HepG2 (cell line): Measurements from ENCODE around the gene FIBP. TPM values are rescaled to one million over a fixed set of nuclear protein-coding genes. Genes with fewer than 3 reads are reported as not detected.
A peak's percentile ranks its signal among the peaks of the same experiment; 100 is the strongest.

Experiments
- BRD4 ChIP-seq: sonication (generic); formaldehyde crosslinking; IDR thresholded peaks from 2 replicates; pipeline ENCODE4 v1.4.0; 2020; ENCODE audit warnings: missing genetic modification reagents
- CBX2 ChIP-seq, 2 experiments: fragments of 200-600 bp in 1 of 2; sonication (generic); formaldehyde crosslinking in 1 of 2; IDR thresholded peaks; 2 replicates each; pipeline versions ENCODE4 v1.7.0 to v1.8.1; 2018 to 2022; ENCODE audit warnings: low read depth in 2 of 2, low read length in 1 of 2, mild to moderate bottlenecking in 1 of 2, missing genetic modification reagents in 1 of 2
- KAT2B ChIP-seq: fragments of 150-350 bp; IDR thresholded peaks from 2 replicates; pipeline ENCODE4 v1.6.1; 2014; ENCODE audit warnings: low read depth, low read length, borderline replicate concordance
- MXD4 ChIP-seq: IDR thresholded peaks from 2 replicates; pipeline ENCODE4 v1.6.1; 2016; ENCODE audit warnings: mild to moderate bottlenecking, missing biosample characterization, missing genetic modification reagents
- RCOR2 ChIP-seq: IDR thresholded peaks from 2 replicates; pipeline ENCODE4 v1.6.1; 2016; ENCODE audit warnings: missing biosample characterization, missing genetic modification reagents
- SETDB1 ChIP-seq: sonication (generic); formaldehyde crosslinking; IDR thresholded peaks from 2 replicates; pipeline ENCODE4 v1.5.1; 2020; ENCODE audit warnings: missing genetic modification reagents, mild to moderate bottlenecking, borderline replicate concordance
- STAG1 ChIP-seq: sonication (generic); formaldehyde crosslinking; IDR thresholded peaks from 2 replicates; pipeline ENCODE4 v1.4.0; 2020; ENCODE audit warnings: missing genetic modification reagents
- TMF1 ChIP-seq: sonication (generic); formaldehyde crosslinking; IDR thresholded peaks from 2 replicates; pipeline ENCODE4 v1.8.1; 2022; ENCODE audit warnings: low read depth, missing genetic modification reagents
- ZEB1 ChIP-seq: IDR thresholded peaks from 2 replicates; pipeline ENCODE4 v1.6.1; 2012; ENCODE audit warnings: mild to moderate bottlenecking, low read depth, inconsistent platforms; ENCODE audit not compliant: insufficient replicate concordance
- ZFP37 ChIP-seq: sonication (generic); formaldehyde crosslinking; IDR thresholded peaks from 2 replicates; pipeline ENCODE4 v1.4.0; 2020; ENCODE audit warnings: missing genetic modification reagents, borderline replicate concordance
- ZNF124 ChIP-seq: sonication (generic); formaldehyde crosslinking; IDR thresholded peaks from 2 replicates; pipeline ENCODE4 v1.4.0; 2020; ENCODE audit warnings: missing genetic modification reagents
- ZNF143 ChIP-seq: sonication (generic); formaldehyde crosslinking; IDR thresholded peaks from 2 replicates; pipeline ENCODE4 v1.4.0; 2020; ENCODE audit warnings: missing genetic modification reagents
- ZNF253 ChIP-seq: sonication (generic); formaldehyde crosslinking; IDR thresholded peaks from 2 replicates; pipeline ENCODE4 v1.8.0; 2022; ENCODE audit warnings: mild to moderate bottlenecking, missing genetic modification reagents, borderline replicate concordance
- ZNF33B ChIP-seq: sonication (generic); formaldehyde crosslinking; IDR thresholded peaks from 2 replicates; pipeline ENCODE4 v1.5.1; 2020; ENCODE audit warnings: mild to moderate bottlenecking, missing genetic modification reagents
- ZNF44 ChIP-seq: sonication (generic); formaldehyde crosslinking; IDR thresholded peaks from 2 replicates; pipeline ENCODE4 v1.5.1; 2020; ENCODE audit warnings: mild to moderate bottlenecking, missing genetic modification reagents
- ZNF446 ChIP-seq: sonication (generic); formaldehyde crosslinking; IDR thresholded peaks from 2 replicates; pipeline ENCODE4 v1.5.0; 2020; ENCODE audit warnings: mild to moderate bottlenecking, missing genetic modification reagents
- ZNF577 ChIP-seq: sonication (generic); formaldehyde crosslinking; IDR thresholded peaks from 2 replicates; pipeline ENCODE4 v1.4.0; 2020; ENCODE audit warnings: mild to moderate bottlenecking, low read depth, missing genetic modification reagents, borderline replicate concordance
- ZNF747 ChIP-seq: sonication (generic); formaldehyde crosslinking; IDR thresholded peaks from 2 replicates; pipeline ENCODE4 v1.8.1; 2023; ENCODE audit warnings: missing genetic modification reagents, mild to moderate bottlenecking, borderline replicate concordance
- ZNF775 ChIP-seq: sonication (generic); formaldehyde crosslinking; IDR thresholded peaks from 2 replicates; pipeline ENCODE4 v1.4.0; 2020; ENCODE audit warnings: missing genetic modification reagents, mild to moderate bottlenecking, moderate library complexity, borderline replicate concordance
- polyA plus RNA-seq, 8 experiments: library from polyadenylated mRNA; depleted of rRNA in 3 of 8; stranded (reverse) in 7 of 8; unstranded in 1 of 8; fragments of >200 nt; fragmentation: Illumina TruSeq in 4 of 8; extraction: Trizol in 4 of 8; gene quantifications; 2 replicates each; pipeline versions ENCODE4 v1.2.1 to v1.2.3, GENCODE V29; 2011 to 2016; ENCODE audit warnings: low read depth in 4 of 8, missing spikeins in 1 of 8, mixed read lengths in 1 of 8; ENCODE audit not compliant: insufficient read depth in 1 of 8
- total RNA-seq, 5 experiments: library from RNA; depleted of rRNA; stranded (reverse); fragments of >200 nt; fragmentation: Illumina TruSeq; extraction: Trizol; gene quantifications; 2 replicates each; pipeline ENCODE4 v1.2.3, GENCODE V29; 2016; ENCODE audit warnings: low read depth in 1 of 5
- TF ChIP-seq, protein P1 (sequence below): sonication (generic); formaldehyde crosslinking; IDR thresholded peaks from 2 replicates; pipeline ENCODE4 v1.4.0; 2020; ENCODE audit warnings: missing genetic modification reagents, borderline replicate concordance
- TF ChIP-seq, protein P2 (sequence below): sonication (generic); formaldehyde crosslinking; IDR thresholded peaks from 2 replicates; pipeline ENCODE4 v1.5.1; 2020; ENCODE audit warnings: mild to moderate bottlenecking, moderate library complexity, missing genetic modification reagents
- TF ChIP-seq, protein P3 (sequence below): sonication (generic); formaldehyde crosslinking; IDR thresholded peaks from 2 replicates; pipeline ENCODE4 v1.5.0; 2020; ENCODE audit warnings: missing genetic modification reagents
- TF ChIP-seq, protein P4 (sequence below): sonication (generic); formaldehyde crosslinking; IDR thresholded peaks from 2 replicates; pipeline ENCODE4 v1.8.1; 2023; ENCODE audit warnings: mild to moderate bottlenecking, missing genetic modification reagents

Gene FIBP
- total and polyA plus RNA-seq, 2 of the 13 experiments (the other 11 are each of a cell fraction or from before 2014, with no cell fraction given) = 42.9 to 62.1 TPM

DNA sequence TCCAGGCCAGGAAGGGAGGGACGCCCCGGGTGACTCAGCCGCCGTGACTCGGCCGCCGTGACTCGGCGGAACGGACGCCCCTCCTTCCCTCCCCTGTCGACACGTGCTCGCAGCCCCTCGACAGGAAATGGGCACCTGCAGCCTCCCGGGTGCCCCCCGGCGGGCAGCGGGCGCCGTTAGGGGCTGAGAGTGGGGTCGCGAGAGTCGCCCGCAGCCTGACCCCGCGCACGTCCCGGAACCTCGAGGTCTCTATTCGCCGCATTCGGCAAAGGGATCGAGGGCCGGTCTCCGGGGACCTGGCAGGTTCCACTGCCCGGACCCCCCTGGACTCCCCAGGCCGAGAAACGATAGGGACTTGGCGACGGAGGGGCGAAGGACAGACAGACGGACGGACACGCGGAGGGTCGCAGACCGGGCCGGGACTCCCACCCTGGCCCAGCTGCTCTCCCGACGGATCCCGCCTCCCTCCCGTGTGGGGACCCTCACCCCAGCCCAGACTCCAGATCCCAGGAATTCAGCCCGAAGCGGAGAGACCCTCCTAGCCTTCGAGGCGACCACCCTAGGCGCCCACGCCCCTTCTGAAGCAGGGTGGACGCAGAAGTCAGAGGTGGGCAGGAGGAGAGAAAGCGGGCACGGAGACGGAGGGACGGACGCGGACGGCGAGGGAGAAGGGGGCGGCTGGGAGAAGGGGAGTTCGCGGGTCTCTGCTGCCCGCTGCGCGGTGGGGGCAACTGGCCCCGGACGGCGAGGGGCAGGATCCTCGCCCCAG, 11.3 kb upstream of the FIBP start (continued):
- no peak for TF ChIP-seq SETDB1
- TF ChIP-seq KAT2B = no peak
- 0 out of 2 replicates have a peak, but pooled peaks have one; percentile 67 for TF ChIP-seq ZNF44
- TF ChIP-seq ZFP37 = no peak
- TF ChIP-seq ZEB1 = no peak
- TF ChIP-seq ZNF446 (CRISPR knock-in tag) = peak; percentile 57
- TF ChIP-seq, protein P1, sequence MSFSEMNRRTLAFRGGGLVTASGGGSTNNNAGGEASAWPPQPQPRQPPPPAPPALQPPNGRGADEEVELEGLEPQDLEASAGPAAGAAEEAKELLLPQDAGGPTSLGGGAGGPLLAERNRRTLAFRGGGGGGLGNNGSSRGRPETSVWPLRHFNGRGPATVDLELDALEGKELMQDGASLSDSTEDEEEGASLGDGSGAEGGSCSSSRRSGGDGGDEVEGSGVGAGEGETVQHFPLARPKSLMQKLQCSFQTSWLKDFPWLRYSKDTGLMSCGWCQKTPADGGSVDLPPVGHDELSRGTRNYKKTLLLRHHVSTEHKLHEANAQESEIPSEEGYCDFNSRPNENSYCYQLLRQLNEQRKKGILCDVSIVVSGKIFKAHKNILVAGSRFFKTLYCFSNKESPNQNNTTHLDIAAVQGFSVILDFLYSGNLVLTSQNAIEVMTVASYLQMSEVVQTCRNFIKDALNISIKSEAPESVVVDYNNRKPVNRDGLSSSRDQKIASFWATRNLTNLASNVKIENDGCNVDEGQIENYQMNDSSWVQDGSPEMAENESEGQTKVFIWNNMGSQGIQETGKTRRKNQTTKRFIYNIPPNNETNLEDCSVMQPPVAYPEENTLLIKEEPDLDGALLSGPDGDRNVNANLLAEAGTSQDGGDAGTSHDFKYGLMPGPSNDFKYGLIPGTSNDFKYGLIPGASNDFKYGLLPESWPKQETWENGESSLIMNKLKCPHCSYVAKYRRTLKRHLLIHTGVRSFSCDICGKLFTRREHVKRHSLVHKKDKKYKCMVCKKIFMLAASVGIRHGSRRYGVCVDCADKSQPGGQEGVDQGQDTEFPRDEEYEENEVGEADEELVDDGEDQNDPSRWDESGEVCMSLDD = 0 out of 2 replicates have a peak, but pooled peaks have one; percentile 29
- TF ChIP-seq, protein P2, sequence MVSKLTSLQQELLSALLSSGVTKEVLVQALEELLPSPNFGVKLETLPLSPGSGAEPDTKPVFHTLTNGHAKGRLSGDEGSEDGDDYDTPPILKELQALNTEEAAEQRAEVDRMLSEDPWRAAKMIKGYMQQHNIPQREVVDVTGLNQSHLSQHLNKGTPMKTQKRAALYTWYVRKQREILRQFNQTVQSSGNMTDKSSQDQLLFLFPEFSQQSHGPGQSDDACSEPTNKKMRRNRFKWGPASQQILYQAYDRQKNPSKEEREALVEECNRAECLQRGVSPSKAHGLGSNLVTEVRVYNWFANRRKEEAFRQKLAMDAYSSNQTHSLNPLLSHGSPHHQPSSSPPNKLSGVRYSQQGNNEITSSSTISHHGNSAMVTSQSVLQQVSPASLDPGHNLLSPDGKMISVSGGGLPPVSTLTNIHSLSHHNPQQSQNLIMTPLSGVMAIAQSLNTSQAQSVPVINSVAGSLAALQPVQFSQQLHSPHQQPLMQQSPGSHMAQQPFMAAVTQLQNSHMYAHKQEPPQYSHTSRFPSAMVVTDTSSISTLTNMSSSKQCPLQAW = peak; percentile 62
- TF ChIP-seq STAG1 (CRISPR knock-in tag) = no peak
- no peak; the same call in 1 of the 2 replicates for TF ChIP-seq ZNF253 (CRISPR knock-in tag)
- no peak for TF ChIP-seq ZNF747 (CRISPR knock-in tag)
- no peak for TF ChIP-seq ZNF124 (CRISPR knock-in tag)
- 0 out of 2 replicates have a peak, but pooled peaks have one; percentile 19 for TF ChIP-seq BRD4
- peak; percentile 74 for TF ChIP-seq TMF1 (CRISPR knock-in tag)
- TF ChIP-seq ZNF577 (CRISPR knock-in tag) = no peak
- TF ChIP-seq RCOR2 (CRISPR knock-in tag) = no peak
- no peak for TF ChIP-seq CBX2 (IDR thresholded peaks at IDR 0.05; ENCODE audit: low read depth, low read length)
- TF ChIP-seq CBX2 (CRISPR knock-in tag; IDR thresholded peaks at IDR 0.05; ENCODE audit: low read depth) = no peak; the same call in 1 of the 2 replicates
- no peak for TF ChIP-seq ZNF775
- TF ChIP-seq ZNF143 (CRISPR knock-in tag) = no peak
- TF ChIP-seq, protein P3, sequence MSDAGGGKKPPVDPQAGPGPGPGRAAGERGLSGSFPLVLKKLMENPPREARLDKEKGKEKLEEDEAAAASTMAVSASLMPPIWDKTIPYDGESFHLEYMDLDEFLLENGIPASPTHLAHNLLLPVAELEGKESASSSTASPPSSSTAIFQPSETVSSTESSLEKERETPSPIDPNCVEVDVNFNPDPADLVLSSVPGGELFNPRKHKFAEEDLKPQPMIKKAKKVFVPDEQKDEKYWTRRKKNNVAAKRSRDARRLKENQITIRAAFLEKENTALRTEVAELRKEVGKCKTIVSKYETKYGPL (CRISPR knock-in tag) = no peak
- TF ChIP-seq ZNF33B = no peak
- TF ChIP-seq, protein P4, sequence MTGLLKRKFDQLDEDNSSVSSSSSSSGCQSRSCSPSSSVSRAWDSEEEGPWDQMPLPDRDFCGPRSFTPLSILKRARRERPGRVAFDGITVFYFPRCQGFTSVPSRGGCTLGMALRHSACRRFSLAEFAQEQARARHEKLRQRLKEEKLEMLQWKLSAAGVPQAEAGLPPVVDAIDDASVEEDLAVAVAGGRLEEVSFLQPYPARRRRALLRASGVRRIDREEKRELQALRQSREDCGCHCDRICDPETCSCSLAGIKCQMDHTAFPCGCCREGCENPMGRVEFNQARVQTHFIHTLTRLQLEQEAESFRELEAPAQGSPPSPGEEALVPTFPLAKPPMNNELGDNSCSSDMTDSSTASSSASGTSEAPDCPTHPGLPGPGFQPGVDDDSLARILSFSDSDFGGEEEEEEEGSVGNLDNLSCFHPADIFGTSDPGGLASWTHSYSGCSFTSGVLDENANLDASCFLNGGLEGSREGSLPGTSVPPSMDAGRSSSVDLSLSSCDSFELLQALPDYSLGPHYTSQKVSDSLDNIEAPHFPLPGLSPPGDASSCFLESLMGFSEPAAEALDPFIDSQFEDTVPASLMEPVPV (CRISPR knock-in tag) = peak; percentile 79; the same call in 1 of the 2 replicates
- peak; percentile 83 for TF ChIP-seq MXD4 (CRISPR knock-in tag)
